Brain microvascular endothelial cell (primary cell): ENCODE measurements around the gene FJX1.

Experiments
- DNase-seq: peaks from one replicate; pipeline ENCODE4 v3.0.0-alpha.2; 2020
- H3K27ac ChIP-seq: fragments of 250-450 bp; sonication (Bioruptor Pico); 2 replicates; pipeline ENCODE4 v1.5.1; 2020; ENCODE audit warnings: mild to moderate bottlenecking, moderate library complexity
- H3K27me3 ChIP-seq: fragments of 250-450 bp; sonication (Bioruptor Pico); replicated peaks from 2 replicates; pipeline ENCODE4 v1.5.1; 2020; ENCODE audit warnings: mild to moderate bottlenecking
- H3K36me3 ChIP-seq: fragments of 250-450 bp; sonication (Bioruptor Pico); replicated peaks from 2 replicates; pipeline ENCODE4 v1.5.1; 2020; ENCODE audit warnings: mild to moderate bottlenecking
- H3K4me3 ChIP-seq: 2 replicates; pipeline ENCODE4 v1.5.1; 2011; ENCODE audit warnings: low read depth, mild to moderate bottlenecking, control low read depth, low read length, moderate library complexity
- CTCF ChIP-seq: IDR thresholded peaks from 2 replicates; pipeline ENCODE4 v1.5.1; 2011; ENCODE audit warnings: low read depth, mild to moderate bottlenecking, moderate library complexity, low read length, control low read depth, inconsistent platforms; ENCODE audit errors: missing control alignments
- in situ Hi-C: cut with HindIII; loops from 2 replicates; pipeline ENCODE4 v1.10.0; 2017; ENCODE audit warnings: low sequenced_read_pairs, low pct_ligation_motif_present

The FJX1 gene

DNA sequence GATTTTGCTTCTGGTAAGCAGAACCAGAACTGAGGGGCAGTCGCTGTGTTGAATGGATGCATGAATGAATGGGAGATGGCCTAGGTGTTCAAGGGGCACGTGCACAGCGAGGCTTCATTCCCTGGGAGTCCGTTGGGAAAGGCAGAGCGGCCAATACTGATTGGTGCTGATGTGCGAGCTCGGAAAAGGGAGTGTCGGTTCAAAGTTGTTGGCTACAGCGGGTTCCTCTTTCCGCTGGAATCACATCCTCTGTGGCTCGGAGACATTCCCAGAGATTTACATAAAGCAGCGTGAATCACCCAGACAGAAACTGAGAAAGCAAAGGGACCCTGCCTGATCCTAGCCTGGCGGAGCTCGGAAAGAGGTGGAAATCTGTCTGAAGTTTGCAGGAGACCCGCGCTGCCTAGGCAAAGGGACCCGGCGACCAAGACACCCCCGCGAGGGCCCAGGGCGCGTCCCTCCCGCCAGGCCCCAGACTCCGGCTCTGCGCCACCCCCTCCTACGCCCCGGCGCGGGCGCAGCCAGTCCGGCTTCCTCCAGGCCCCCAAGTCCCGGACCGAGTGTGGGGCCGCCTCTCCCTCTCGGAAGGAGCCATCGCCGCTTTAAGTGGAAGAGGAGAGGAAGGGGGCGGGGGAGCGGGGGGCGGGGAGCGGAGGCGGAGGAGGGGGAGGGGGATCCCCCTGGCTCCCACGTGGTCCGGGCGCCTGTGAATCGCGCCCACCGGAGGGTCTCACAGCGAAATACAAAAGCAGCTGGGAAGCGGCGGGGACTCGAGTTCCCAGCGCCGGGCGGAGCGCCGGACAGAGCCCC, at the start of gene FJX1:
TSS of gene FJX1 (plus strand) at position 774 of the 810 bp plus-strand sequence. CDS start 177 bp downstream, outside the sequence.
- TF ChIP-seq CTCF, result no peak
- Histone ChIP-seq H3K27ac (peak within 1 kb of the TSS; percentile 87), H3K27me3 (no peaks in the 10 kb centered on the region), H3K36me3 (no peaks in the 10 kb centered on the region), H3K4me3 (peak within 1 kb of the TSS; percentile 81)
- DNase-seq, result peak; percentile 90
- in situ Hi-C loops, result loop anchor here (25.0 kb wide), 1 partner anchor 644 kb away; no protein-coding TSS in a partner anchor

GRCh38 chr11:35571696-35572095, 46.6 kb upstream of the FJX1 start:
- in situ Hi-C loops, result no loop called here

GRCh38 chr11:35579557-35580396, 38.5 kb upstream of the FJX1 start:
- Histone ChIP-seq H3K4me3 (no peak overlapping the region), H3K27ac (peak overlapping the region; percentile 64), H3K36me3 (no peaks in the 10 kb centered on the region), H3K27me3 (no peaks in the 10 kb centered on the region)
- in situ Hi-C loops, result no loop called here
- no peak for TF ChIP-seq CTCF
- DNase-seq, result peak; percentile 77

More at GRCh38 chr11:35571696-35572095, 46.6 kb upstream of the FJX1 start:
- no peak overlapping the region for H3K4me3 ChIP-seq
- no peaks in the 10 kb centered on the region for H3K36me3 ChIP-seq
- no peak for TF ChIP-seq CTCF
- no peak for DNase-seq
- no peak overlapping the region for H3K27ac ChIP-seq
- no peaks in the 10 kb centered on the region for H3K27me3 ChIP-seq

- Histone ChIP-seq H3K36me3 (no peaks in the 10 kb centered on the region), H3K27ac (peak overlapping the region; percentile 64), H3K4me3 (no peak overlapping the region), H3K27me3 (no peaks in the 10 kb centered on the region)
- in situ Hi-C loops, result no loop called here
- TF ChIP-seq CTCF, result no peak
- no peak for DNase-seq
These were observed 37.9 kb upstream of the FJX1 start for GRCh38 chr11:35580397-35580781.

DNA sequence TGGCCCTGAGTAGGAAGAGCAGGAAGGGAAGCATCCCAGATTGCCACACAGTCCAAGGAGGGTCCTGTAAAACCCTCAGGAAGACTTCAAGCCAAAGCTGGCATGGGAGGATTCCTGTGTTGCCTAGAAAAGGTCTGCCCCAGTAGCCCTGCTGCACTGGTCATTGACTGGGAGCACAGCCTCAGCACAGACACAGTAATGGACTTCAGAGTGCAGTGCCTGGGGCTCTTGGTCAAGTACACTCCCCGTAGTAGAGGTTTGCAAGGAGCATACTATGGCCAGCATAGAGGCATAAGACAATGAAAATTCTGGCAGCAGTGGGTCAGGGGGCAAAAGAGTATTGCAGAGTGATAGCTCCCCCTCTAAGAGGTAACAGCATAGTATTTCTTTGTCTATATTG, 36.2 kb upstream of the FJX1 start:
- TF ChIP-seq CTCF, result no peak
- DNase-seq, result no peak
- Histone ChIP-seq H3K27me3 (no peaks in the 10 kb centered on the region), H3K4me3 (no peak overlapping the region), H3K27ac (no peak overlapping the region), H3K36me3 (no peaks in the 10 kb centered on the region)
- in situ Hi-C loops, result no loop called here
